ENCODE data around the gene C17orf78. TPM values are rescaled to one million over a fixed set of nuclear protein-coding genes. Genes with fewer than 3 reads are reported as not detected.

C17orf78 gene
- total RNA-seq, 1 donor from 2014 or later, result not detected

GRCh38 chr17:37386462-37386861 lies 10.7 kb downstream of the C17orf78 start:
- TF ChIP-seq CTCF (IDR thresholded peaks at IDR 0.05) (no peak), POLR2AphosphoS5 (IDR thresholded peaks at IDR 0.05; ENCODE audit: insufficient read depth in 1 of 2, low read depth in 1 of 2) (no peak), POLR2A (IDR thresholded peaks at IDR 0.05) (no peak)
- Histone ChIP-seq H3K36me3 (no peaks in the 10 kb centered on the region), H3K4me1 (no peaks in the 10 kb centered on the region), H3K9me3 (no peaks in the 10 kb centered on the region), H3K27ac (no peak overlapping the region), H3K27me3 (no peaks in the 10 kb centered on the region), H3K4me3 (no peak overlapping the region)
- intact Hi-C loops (cut with DNase I), result no loop called here
- DNase-seq (ENCODE audit: extremely low spot score in 2 of 2), result no peak

GRCh38 chr17:37388266-37388665 lies 12.5 kb downstream of the C17orf78 start:
- DNase-seq (ENCODE audit: extremely low spot score in 2 of 2), result no peak
- no peak for TF ChIP-seq POLR2A (IDR thresholded peaks at IDR 0.05)
- TF ChIP-seq CTCF (IDR thresholded peaks at IDR 0.05), result no peak
- no peaks in the 10 kb centered on the region for H3K4me1 ChIP-seq
- H3K4me3 ChIP-seq, result no peak overlapping the region
- H3K27ac ChIP-seq, result no peak overlapping the region
- no peaks in the 10 kb centered on the region for H3K36me3 ChIP-seq
- H3K9me3 ChIP-seq, result no peaks in the 10 kb centered on the region
- intact Hi-C loops (cut with DNase I), result no loop called here
- H3K27me3 ChIP-seq, result no peaks in the 10 kb centered on the region

DNA sequence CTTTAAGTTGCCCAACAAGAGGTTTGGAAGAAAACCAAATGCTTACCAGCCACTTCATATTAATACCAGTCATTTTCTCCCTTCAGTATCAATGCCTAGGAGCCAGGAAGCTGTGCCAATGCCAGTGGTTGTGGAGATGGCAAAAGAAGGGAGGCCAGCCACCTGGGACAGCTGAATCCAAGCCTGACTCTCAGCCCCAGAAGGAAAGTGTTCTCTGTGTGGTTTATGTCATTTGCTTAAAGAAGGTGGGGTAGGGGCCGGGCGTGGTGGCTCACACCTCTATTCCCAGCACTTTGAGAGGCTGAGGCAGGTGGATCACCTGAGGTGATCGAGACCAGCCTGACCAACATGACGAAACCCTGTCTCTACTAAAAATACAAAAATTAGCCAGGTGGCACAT lies 13.4 kb downstream of the C17orf78 start:
- intact Hi-C loops (cut with DNase I), result no loop called here
- TF ChIP-seq POLR2AphosphoS5 (IDR thresholded peaks at IDR 0.05; ENCODE audit: insufficient read depth in 1 of 2, low read depth in 1 of 2) (no peak), POLR2A (IDR thresholded peaks at IDR 0.05) (no peak), CTCF (IDR thresholded peaks at IDR 0.05) (no peak)
- no peak overlapping the region for H3K27ac ChIP-seq
- no peaks in the 10 kb centered on the region for H3K9me3 ChIP-seq
- no peak overlapping the region for H3K4me3 ChIP-seq
- no peak for DNase-seq (ENCODE audit: extremely low spot score in 2 of 2)
- no peaks in the 10 kb centered on the region for H3K27me3 ChIP-seq
- no peaks in the 10 kb centered on the region for H3K36me3 ChIP-seq
- H3K4me1 ChIP-seq, result no peaks in the 10 kb centered on the region

DNA sequence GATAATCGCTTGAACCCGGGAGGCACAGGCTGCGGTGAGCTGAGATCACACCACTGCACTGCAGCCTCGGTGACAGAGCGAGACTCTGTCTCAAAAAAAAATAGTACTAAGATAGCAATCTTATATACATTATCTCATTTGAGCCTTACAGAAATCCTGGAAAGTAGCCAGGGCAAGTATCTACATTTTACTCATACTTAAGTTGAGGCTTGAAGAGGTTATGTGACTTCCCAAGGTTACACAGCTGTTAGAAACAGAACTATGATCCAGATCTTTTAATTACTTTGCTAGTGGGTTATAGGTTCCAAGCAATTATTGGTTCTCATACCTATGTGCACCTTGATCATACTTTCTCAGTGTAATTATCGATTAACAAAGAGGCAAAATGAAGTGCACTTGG lies 15.4 kb downstream of the C17orf78 start:
- H3K27me3 ChIP-seq, result no peaks in the 10 kb centered on the region
- no peaks in the 10 kb centered on the region for H3K4me1 ChIP-seq
- H3K27ac ChIP-seq, result no peak overlapping the region
- TF ChIP-seq POLR2AphosphoS5 (IDR thresholded peaks at IDR 0.05; ENCODE audit: insufficient read depth in 1 of 2, low read depth in 1 of 2) (no peak), CTCF (IDR thresholded peaks at IDR 0.05) (no peak), POLR2A (IDR thresholded peaks at IDR 0.05) (no peak)
- no peak overlapping the region for H3K4me3 ChIP-seq
- H3K9me3 ChIP-seq, result no peaks in the 10 kb centered on the region
- intact Hi-C loops (cut with DNase I), result no loop called here
- no peak for DNase-seq (ENCODE audit: extremely low spot score in 2 of 2)
- no peaks in the 10 kb centered on the region for H3K36me3 ChIP-seq

- H3K36me3 ChIP-seq, result no peaks in the 10 kb centered on the region
- DNase-seq (ENCODE audit: extremely low spot score in 2 of 2), result no peak
- no peak overlapping the region for H3K27ac ChIP-seq
- H3K9me3 ChIP-seq, result no peaks in the 10 kb centered on the region
- no peak overlapping the region for H3K4me3 ChIP-seq
- intact Hi-C loops (cut with DNase I), result no loop called here
- TF ChIP-seq CTCF (IDR thresholded peaks at IDR 0.05) (no peak), POLR2A (IDR thresholded peaks at IDR 0.05) (no peak), POLR2AphosphoS5 (IDR thresholded peaks at IDR 0.05; ENCODE audit: insufficient read depth in 1 of 2, low read depth in 1 of 2) (no peak)
- no peaks in the 10 kb centered on the region for H3K4me1 ChIP-seq
- no peaks in the 10 kb centered on the region for H3K27me3 ChIP-seq
Measured at GRCh38 chr17:37392024-37392590, 16.3 kb downstream of the C17orf78 start.

Data from vagina (tissue), 2 donors.